GM23338 (cell line): Measurements from ENCODE around the gene ZNF692.
"Not testable (repeated sequence)": the region's sequence is repeated elsewhere in the genome, so short reads cannot be mapped to it uniquely, and the experiment has no call there.

Source experiments
- CREB1 ChIP-seq: fragments of 250-450 bp; sonication (Bioruptor Pico); IDR thresholded peaks from 2 replicates; pipeline ENCODE4 v1.5.0; 2020; ENCODE audit warnings: low read depth, mild to moderate bottlenecking, moderate library complexity
- CTCF ChIP-seq, 2 experiments: fragments of 200-600 bp in 1 of 2; sonication (generic) in 1 of 2; conservative IDR thresholded peaks; 2 replicates each; pipeline versions ENCODE4 v1.5.1 to v1.6.1; 2016 to 2017; ENCODE audit warnings: antibody characterized with exemption in 2 of 2, low read depth in 2 of 2, mild to moderate bottlenecking in 2 of 2, moderate library complexity in 1 of 2
- EZH2 ChIP-seq: fragments of 200-600 bp; sonication (generic); IDR thresholded peaks from one replicate; pipeline ENCODE4 v1.8.0; 2017; ENCODE audit warnings: antibody characterized with exemption, mild to moderate bottlenecking, low read depth; ENCODE audit not compliant: unreplicated experiment
- EZH2phosphoT487 ChIP-seq: fragments of 200-600 bp; sonication (generic); IDR thresholded peaks from one replicate; pipeline ENCODE4 v1.8.1; 2018; ENCODE audit warnings: antibody characterized with exemption; ENCODE audit not compliant: unreplicated experiment
- POLR2AphosphoS5 ChIP-seq: IDR thresholded peaks from 2 replicates; pipeline ENCODE4 v1.6.1; 2016; ENCODE audit warnings: antibody characterized with exemption, low read depth
- STAT1 ChIP-seq: IDR thresholded peaks from one replicate; pipeline ENCODE4 v1.6.1; 2016; ENCODE audit warnings: antibody characterized with exemption; ENCODE audit not compliant: unreplicated experiment
- TF ChIP-seq, protein P1 (sequence below): IDR thresholded peaks from one replicate; pipeline ENCODE4 v1.6.1; 2018; ENCODE audit warnings: antibody characterized with exemption; ENCODE audit not compliant: unreplicated experiment

GRCh38 chr1:248803501-248803900 is 55.4 kb downstream of the ZNF692 start:
- TF ChIP-seq CTCF (conservative IDR thresholded peaks at IDR 0.05; ENCODE audit: low read depth in 2 of 2); POLR2AphosphoS5; STAT1; EZH2; CREB1 (CRISPR knock-in tag); EZH2phosphoT487: not testable (repeated sequence)
- TF ChIP-seq, protein P1, sequence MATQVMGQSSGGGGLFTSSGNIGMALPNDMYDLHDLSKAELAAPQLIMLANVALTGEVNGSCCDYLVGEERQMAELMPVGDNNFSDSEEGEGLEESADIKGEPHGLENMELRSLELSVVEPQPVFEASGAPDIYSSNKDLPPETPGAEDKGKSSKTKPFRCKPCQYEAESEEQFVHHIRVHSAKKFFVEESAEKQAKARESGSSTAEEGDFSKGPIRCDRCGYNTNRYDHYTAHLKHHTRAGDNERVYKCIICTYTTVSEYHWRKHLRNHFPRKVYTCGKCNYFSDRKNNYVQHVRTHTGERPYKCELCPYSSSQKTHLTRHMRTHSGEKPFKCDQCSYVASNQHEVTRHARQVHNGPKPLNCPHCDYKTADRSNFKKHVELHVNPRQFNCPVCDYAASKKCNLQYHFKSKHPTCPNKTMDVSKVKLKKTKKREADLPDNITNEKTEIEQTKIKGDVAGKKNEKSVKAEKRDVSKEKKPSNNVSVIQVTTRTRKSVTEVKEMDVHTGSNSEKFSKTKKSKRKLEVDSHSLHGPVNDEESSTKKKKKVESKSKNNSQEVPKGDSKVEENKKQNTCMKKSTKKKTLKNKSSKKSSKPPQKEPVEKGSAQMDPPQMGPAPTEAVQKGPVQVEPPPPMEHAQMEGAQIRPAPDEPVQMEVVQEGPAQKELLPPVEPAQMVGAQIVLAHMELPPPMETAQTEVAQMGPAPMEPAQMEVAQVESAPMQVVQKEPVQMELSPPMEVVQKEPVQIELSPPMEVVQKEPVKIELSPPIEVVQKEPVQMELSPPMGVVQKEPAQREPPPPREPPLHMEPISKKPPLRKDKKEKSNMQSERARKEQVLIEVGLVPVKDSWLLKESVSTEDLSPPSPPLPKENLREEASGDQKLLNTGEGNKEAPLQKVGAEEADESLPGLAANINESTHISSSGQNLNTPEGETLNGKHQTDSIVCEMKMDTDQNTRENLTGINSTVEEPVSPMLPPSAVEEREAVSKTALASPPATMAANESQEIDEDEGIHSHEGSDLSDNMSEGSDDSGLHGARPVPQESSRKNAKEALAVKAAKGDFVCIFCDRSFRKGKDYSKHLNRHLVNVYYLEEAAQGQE = not testable (repeated sequence)
